ENCODE results near the gene TNFRSF1A.

GRCh38 chr12:6280053-6280469, 61.8 kb downstream of the TNFRSF1A start:
- TF ChIP-seq POLR2AphosphoS5 (IDR thresholded peaks at IDR 0.05) (peak in 1 of 3 donors; percentile 40), CTCF (IDR thresholded peaks at IDR 0.05 in 8 of 11, conservative IDR thresholded peaks at IDR 0.05 in 3 of 11) (no peak)

All from spleen (tissue), 7 donors.